Embryonic facial prominence (tissue), 1 donor: ENCODE data around the gene MR1.
A peak's percentile ranks its signal among the peaks of the same experiment; 100 is the strongest.

ENCODE experiments used
- DNase-seq: peaks from one replicate; pipeline ENCODE4 v3.0.0-alpha.2; 2016; ENCODE audit errors: extremely low spot score

MR1 gene

DNA sequence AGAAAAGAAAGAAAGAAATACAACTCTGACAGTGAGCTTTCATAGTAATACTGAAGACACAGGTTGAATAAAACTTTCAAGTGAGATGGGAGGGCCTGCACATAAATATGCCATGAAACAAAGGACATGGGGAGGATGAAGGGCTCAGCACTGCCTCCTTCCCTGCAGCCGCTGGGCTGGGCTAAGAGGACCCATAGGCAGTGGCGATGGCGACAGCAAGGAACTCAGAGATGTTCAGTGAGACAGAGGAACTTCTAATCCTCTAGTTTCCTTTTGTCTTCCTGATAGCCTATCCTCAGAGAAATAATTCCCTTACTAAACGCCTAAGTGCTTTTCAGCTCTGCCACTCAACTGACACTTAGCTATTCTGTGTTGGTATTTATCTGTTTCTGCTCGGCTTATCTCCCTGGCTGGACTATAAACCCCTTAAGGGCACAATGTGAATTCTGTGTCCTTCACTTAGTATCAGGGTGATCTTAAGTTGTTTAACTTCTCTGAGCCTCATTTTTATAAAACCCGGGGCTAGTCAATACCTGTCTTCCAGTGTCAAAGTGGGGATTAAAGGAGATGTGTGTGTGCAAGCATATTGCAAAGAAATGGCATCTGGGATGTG, 30.3 kb downstream of the MR1 start:
- DNase-seq: no peak

GRCh38 chr1:181064702-181065101, 30.9 kb downstream of the MR1 start:
- DNase-seq: no peak

DNA sequence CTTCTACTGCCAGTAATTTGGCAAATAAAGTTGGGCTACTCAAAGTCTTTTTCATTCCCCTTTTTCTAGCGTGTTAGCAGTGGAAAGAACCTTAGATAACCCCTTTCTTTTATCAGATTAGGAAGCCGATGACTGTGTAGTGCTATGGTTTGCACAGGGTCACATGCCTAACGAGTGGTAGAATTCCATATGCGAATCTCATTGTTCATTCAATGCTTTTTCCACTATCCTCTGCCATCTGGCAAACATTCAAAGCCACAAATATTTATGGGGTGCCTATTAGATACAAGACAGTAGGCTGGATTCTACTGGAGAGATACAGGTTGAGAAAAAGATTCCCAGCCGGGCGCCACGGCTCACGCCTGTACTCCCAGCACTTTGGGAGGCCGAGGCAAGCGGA, 39.9 kb downstream of the MR1 start:
- DNase-seq: no peak

DNA sequence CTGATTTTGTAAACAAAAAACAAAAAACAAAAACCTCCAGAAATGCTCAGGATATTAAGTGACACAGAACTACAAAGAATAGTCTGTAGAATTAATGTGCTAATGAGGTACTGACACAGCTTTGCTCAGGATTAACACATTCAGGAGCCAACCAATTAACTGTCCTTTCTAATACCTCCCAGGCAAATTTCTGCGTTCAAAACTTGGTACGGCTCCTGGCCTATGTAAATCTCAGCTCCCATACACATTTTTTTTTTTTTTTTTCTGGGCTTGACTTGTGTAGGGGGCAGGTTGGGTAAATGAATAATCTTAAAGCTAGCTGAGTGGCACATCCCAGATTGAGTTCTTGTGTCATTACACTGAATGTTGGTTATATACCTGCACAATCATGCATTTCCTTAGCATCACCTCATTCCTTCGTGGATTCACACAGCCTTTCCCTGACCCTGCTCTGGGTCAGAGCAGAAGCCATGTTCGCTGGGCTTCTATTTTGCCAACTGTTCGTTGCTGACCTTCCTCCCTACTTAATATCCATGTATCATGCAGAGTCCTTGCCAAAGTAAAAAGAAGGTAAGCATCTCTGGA, 42.1 kb downstream of the MR1 start:
- DNase-seq: no peak

GRCh38 chr1:181076852-181077251, 43.1 kb downstream of the MR1 start:
- DNase-seq: no peak

GRCh38 chr1:181077576-181078242, 43.9 kb downstream of the MR1 start:
- no peak for DNase-seq

DNA sequence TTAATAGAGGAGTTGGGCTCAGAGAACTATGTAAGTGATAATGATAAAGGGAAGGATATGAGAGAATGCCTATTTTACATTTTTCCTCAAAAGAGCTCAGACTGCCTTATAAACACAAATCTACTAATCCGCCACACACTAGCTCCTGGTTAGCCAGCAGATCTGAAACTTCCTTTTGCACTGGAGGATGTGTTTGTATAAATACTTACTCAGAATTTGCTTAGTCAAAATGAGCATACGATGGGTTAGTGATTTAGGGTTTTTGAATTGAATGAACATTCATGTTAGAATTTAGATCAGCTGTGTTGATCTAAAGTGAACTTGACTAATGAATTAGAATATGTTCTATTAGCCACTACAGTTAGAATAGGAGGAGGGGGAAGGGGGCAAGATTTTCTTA, 45.6 kb downstream of the MR1 start:
- DNase-seq: no peak

GRCh38 chr1:181079920-181080319, 46.1 kb downstream of the MR1 start:
- no peak for DNase-seq

DNA sequence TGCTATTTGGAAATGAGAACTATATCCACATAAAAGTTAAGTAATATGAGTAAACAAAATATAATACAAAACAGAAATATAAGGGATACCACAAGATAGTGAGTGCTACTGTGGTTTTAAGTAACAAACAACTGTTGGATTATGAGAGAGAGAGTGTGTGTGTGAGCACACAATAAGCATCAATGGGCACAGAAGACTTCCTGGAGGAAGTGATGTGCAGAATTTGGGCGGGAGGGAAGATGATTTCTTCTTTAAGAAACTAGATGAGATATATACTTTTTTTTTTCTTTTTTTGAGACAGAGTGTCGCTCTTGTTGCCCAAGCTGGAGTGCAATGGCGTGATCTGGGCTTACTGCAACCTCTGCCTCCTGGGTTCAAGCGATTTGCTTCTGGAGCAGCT, 46.8 kb downstream of the MR1 start:
- no peak for DNase-seq

DNA sequence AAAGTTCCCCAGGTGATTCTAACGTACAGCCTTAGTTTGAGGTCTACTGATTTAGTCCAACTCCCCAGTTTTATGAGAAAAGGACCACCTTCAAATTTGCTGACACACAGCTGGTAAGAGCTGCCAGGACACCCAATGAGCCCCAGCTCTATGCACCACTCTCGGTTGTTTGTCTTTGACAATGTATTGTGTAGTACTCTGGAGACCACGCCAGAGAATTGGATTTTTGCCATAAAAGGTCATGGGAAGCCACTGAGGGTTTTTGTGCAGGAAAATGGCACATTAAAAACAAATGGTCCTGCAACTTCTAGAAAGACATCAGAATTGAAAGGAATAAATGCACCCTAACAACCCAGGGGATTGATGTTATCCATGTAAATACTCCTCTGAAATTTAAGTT, 47.6 kb downstream of the MR1 start:
- no peak for DNase-seq

DNA sequence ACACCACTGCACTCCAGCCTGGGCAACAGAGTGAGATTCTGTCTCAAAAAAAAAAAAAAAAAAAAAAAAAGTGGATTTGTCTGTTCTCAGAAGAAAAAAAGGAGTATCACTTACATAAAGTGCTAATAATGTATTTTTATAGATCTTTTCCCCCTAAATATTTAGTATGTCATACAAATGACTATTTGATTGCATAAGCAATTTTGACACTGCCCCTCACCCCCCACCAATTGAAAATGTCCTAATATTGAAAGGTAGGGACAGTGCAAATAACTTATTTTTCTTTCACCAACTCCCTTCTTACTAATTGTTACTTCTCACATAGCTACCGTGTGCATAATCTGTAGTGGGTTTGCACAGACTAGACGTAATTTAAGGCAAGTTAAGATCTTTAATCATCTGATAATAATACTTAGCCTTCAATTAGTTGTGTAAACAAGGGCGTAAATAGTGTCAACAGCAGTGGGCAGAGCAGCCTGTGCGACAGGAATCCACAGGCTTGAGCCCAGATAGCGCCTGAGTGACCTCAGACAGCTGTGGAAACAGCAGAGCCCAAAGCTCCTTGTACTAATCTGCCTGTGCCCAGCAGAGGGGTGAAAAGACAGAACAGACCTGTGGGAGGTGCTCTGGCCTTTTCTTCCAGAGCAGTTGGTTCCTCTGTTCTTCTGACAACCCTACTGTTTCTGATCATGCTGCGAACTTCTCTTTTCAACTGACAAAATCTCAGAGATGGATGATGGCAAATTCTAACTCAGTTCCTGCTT, 50.2 kb downstream of the MR1 start:
- no peak for DNase-seq

- DNase-seq: no peak
Observed at GRCh38 chr1:181084606-181084969, 50.8 kb downstream of the MR1 start.

GRCh38 chr1:181086091-181086490, 52.3 kb downstream of the MR1 start:
- DNase-seq: no peak

GRCh38 chr1:181086926-181087325, 53.1 kb downstream of the MR1 start:
- no peak for DNase-seq

DNA sequence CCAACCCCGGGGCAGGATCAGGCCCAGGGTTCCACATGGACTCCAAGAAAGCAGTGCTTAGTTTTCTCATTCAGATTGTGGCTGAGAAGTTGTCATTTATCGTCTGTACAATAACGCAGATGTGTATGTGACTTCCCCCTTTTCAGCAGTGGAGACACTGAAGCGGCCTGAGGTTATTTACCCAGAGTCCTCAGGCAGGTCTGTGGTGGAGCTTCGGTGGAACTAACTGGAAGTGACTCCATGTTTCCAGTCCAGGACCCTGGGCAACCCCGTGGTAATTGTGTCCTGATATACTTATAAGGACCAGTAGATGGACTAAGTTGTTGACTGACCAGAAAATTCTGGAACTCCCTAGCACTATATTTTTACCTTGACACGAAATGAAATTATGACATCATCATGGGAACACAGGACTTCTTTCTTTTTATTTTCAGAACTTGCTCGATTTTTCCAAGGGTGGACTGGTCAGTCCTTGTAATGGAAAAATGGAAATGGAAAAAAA, 53.7 kb downstream of the MR1 start:
- no peak for DNase-seq

- DNase-seq: peak; percentile 90
Observed at GRCh38 chr1:181088079-181089016, 54.6 kb downstream of the MR1 start, which contains the start of gene IER5. Gene IER5, plus strand, starts transcription at chr1:181088700. Its CDS starts 203 bp downstream, at chr1:181088903.

DNA sequence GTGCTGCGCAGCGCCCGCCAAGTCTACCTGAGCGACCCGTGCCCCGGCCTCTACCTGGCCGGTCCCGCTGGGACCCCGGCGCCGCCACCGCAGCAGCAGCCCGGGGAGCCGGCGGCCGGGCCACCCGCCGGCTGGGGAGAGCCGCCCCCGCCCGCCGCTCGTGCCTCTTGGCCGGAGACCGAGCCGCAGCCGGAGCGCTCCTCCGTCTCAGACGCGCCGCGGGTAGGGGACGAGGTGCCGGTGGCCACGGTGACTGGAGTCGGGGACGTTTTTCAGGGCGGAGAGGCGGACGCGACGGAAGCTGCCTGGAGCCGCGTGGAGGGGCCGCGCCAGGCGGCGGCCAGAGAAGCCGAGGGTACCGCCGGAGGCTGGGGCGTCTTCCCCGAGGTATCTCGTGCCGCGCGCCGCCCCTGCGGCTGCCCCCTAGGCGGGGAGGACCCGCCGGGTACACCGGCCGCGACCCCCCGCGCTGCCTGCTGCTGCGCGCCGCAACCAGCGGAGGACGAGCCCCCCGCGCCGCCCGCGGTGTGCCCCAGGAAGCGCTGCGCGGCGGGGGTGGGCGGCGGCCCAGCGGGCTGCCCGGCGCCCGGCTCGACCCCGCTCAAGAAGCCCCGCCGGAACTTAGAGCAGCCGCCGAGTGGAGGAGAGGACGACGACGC, 55.4 kb downstream of the MR1 start:
- DNase-seq: no peak

DNA sequence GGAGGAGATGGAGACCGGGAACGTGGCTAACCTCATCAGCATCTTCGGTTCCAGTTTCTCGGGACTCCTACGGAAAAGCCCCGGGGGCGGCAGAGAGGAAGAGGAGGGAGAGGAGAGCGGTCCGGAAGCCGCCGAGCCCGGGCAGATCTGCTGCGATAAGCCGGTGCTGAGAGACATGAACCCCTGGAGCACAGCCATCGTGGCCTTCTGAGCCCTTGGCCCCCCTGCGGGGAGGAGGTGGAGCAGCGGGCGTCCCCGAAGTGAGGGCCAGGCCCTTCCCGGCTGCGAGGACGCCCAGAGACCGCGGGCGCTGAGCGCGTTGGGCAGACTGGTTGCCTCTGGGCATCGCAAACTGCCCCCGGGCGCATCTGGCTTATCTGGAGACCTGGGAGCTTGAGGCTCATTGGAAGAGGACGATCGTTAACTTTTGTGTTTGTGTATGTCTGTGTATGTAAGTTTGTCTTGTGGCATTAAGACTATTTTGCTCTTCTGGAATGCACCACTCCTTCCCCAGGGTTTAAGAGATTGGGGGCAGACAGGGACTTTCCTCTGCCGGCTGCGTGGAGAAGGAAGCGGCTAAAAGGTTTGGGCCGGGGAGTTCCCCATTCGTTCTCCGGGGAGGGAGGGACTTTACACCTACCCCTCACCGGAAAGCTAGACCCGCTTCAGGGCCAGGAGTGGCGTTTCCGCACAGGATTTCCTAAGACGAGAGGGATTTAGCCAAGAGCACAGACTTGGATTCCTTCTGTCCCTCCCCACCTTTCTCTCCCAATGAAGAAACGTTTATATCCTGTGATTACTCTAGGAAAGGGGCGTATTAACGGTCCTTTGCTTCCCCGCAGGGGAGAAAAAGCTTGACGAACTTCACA, 56.1 kb downstream of the MR1 start:
- DNase-seq: no peak

GRCh38 chr1:181090641-181091126, 56.9 kb downstream of the MR1 start:
- DNase-seq: no peak
